ENCODE results near the gene MIX23.

The MIX23 gene

GRCh38 chr3:122357828-122358702 lies 25.0 kb downstream of the MIX23 start:
- H3K18ac ChIP-seq (ENCODE audit: low read length), result no peak overlapping the region
- no peak overlapping the region for H2BK5ac ChIP-seq (ENCODE audit: low read length)
- H2AFZ ChIP-seq (ENCODE audit: low read length), result no peak overlapping the region
- no peak for DNase-seq (ENCODE audit: low spot score)
- H3K4me3 ChIP-seq (ENCODE audit: low read length in 2 of 2), result no peak overlapping the region
- no peak overlapping the region for H3K14ac ChIP-seq (ENCODE audit: low read length)
- no peak overlapping the region for H3K27ac ChIP-seq (replicated peaks; ENCODE audit: low read length)
- H3K23ac ChIP-seq (ENCODE audit: low read depth, low read length, poor library complexity), result no peak overlapping the region
- H2BK120ac ChIP-seq (ENCODE audit: low read depth, low read length), result no peak overlapping the region
- H2BK15ac ChIP-seq (ENCODE audit: low read length), result no peak overlapping the region
- no peak overlapping the region for H4K91ac ChIP-seq (ENCODE audit: low read depth, low read length, poor library complexity)
- no peak overlapping the region for H3K4me2 ChIP-seq (ENCODE audit: insufficient read depth, low read length, poor library complexity, severe bottlenecking)
- no peaks in the 10 kb centered on the region for H3K4me1 ChIP-seq (ENCODE audit: control insufficient read depth in 2 of 2, insufficient read depth in 1 of 2, low read depth in 1 of 2, low read length in 2 of 2)
- H2AK5ac ChIP-seq (ENCODE audit: low read depth, low read length), result no peak overlapping the region
- H3K9ac ChIP-seq (ENCODE audit: low read depth, low read length, poor library complexity), result no peak overlapping the region
- no peak overlapping the region for H4K8ac ChIP-seq (ENCODE audit: low read depth, low read length)
- WGBS, 2 donors (ENCODE audit: extremely low coverage in 2 of 2, insufficient read length in 2 of 2, insufficient replicate concordance in 1 of 2), result no CpG with 5 or more reads among the region's 2 CpGs
- no peaks in the 10 kb centered on the region for H3K79me1 ChIP-seq (ENCODE audit: low read depth, low read length)
- H3K9me3 ChIP-seq (replicated peaks in 1 of 2; ENCODE audit: control insufficient read depth in 2 of 2, insufficient read depth in 1 of 2, low read depth in 1 of 2, low read length in 2 of 2), result no peaks in the 10 kb centered on the region
- peaks cover 4 to 49% of the 10 kb centered on the region in 2 donors for H3K36me3 ChIP-seq (replicated peaks in 1 of 2; ENCODE audit: control insufficient read depth in 2 of 2, insufficient read depth in 2 of 2, low read length in 2 of 2)
- no peaks in the 10 kb centered on the region for H3K27me3 ChIP-seq (ENCODE audit: control insufficient read depth in 3 of 3, insufficient read depth in 3 of 3, low read depth in 1 of 3, low read length in 3 of 3)
- H2BK12ac ChIP-seq (ENCODE audit: low read length), result no peak overlapping the region
- H3K4ac ChIP-seq (ENCODE audit: low read length), result no peak overlapping the region

DNA sequence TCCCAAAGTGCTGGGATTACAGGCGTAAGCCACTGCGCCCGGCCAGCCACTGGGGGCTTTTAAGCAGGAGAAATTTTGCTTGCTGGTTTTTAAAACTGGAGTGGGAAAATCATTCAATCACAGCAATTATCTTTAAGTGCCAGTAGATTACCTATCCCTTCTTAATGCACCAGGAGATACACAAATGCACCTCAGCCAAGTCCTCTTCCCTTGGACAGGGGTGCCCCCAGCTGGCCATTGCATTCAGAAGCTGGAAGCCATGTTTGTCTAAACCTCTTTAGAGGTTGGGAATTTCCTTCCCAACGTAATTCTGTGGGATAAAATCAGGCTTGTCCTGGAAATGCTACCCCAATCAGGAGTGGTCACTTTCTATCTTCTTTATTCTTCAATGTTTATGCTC lies 26.6 kb downstream of the MIX23 start:
- H3K4me3 ChIP-seq (ENCODE audit: low read length in 2 of 2), result no peak overlapping the region
- no peak overlapping the region for H3K14ac ChIP-seq (ENCODE audit: low read length)
- WGBS, 2 donors (ENCODE audit: extremely low coverage in 2 of 2, insufficient read length in 2 of 2, insufficient replicate concordance in 1 of 2), result no CpG with 5 or more reads among the region's 4 CpGs
- H2BK15ac ChIP-seq (ENCODE audit: low read length), result no peak overlapping the region
- H4K91ac ChIP-seq (ENCODE audit: low read depth, low read length, poor library complexity), result no peak overlapping the region
- H2BK120ac ChIP-seq (ENCODE audit: low read depth, low read length), result no peak overlapping the region
- H3K36me3 ChIP-seq (replicated peaks in 1 of 2; ENCODE audit: control insufficient read depth in 2 of 2, insufficient read depth in 2 of 2, low read length in 2 of 2), result peaks cover 2 to 33% of the 10 kb centered on the region in 2 donors
- H2BK5ac ChIP-seq (ENCODE audit: low read length), result no peak overlapping the region
- H3K23ac ChIP-seq (ENCODE audit: low read depth, low read length, poor library complexity), result no peak overlapping the region
- H2AK5ac ChIP-seq (ENCODE audit: low read depth, low read length), result no peak overlapping the region
- H3K27me3 ChIP-seq (ENCODE audit: control insufficient read depth in 3 of 3, insufficient read depth in 3 of 3, low read depth in 1 of 3, low read length in 3 of 3), result no peaks in the 10 kb centered on the region
- no peak overlapping the region for H2BK12ac ChIP-seq (ENCODE audit: low read length)
- no peak overlapping the region for H3K27ac ChIP-seq (replicated peaks; ENCODE audit: low read length)
- H4K8ac ChIP-seq (ENCODE audit: low read depth, low read length), result no peak overlapping the region
- no peak overlapping the region for H3K4me2 ChIP-seq (ENCODE audit: insufficient read depth, low read length, poor library complexity, severe bottlenecking)
- H3K18ac ChIP-seq (ENCODE audit: low read length), result no peak overlapping the region
- no peak overlapping the region for H3K4ac ChIP-seq (ENCODE audit: low read length)
- DNase-seq (ENCODE audit: low spot score), result peak; percentile 6
- H2AFZ ChIP-seq (ENCODE audit: low read length), result no peak overlapping the region
- H3K79me1 ChIP-seq (ENCODE audit: low read depth, low read length), result no peaks in the 10 kb centered on the region
- no peaks in the 10 kb centered on the region for H3K4me1 ChIP-seq (ENCODE audit: control insufficient read depth in 2 of 2, insufficient read depth in 1 of 2, low read depth in 1 of 2, low read length in 2 of 2)
- H3K9me3 ChIP-seq (replicated peaks in 1 of 2; ENCODE audit: control insufficient read depth in 2 of 2, insufficient read depth in 1 of 2, low read depth in 1 of 2, low read length in 2 of 2), result no peaks in the 10 kb centered on the region
- no peak overlapping the region for H3K9ac ChIP-seq (ENCODE audit: low read depth, low read length, poor library complexity)

- 93% methylated on average over 3 of the region's 4 CpGs; no CpG with 5 or more reads in 1 of the 2 donors for WGBS, 2 donors (ENCODE audit: extremely low coverage in 2 of 2, insufficient read length in 2 of 2, insufficient replicate concordance in 1 of 2)
- H2AFZ ChIP-seq (ENCODE audit: low read length), result no peak overlapping the region
- no peak overlapping the region for H3K14ac ChIP-seq (ENCODE audit: low read length)
- peaks cover 0 to 26% of the 10 kb centered on the region in 2 donors for H3K36me3 ChIP-seq (replicated peaks in 1 of 2; ENCODE audit: control insufficient read depth in 2 of 2, insufficient read depth in 2 of 2, low read length in 2 of 2)
- no peak overlapping the region for H4K91ac ChIP-seq (ENCODE audit: low read depth, low read length, poor library complexity)
- H3K18ac ChIP-seq (ENCODE audit: low read length), result no peak overlapping the region
- H3K4me3 ChIP-seq (ENCODE audit: low read length in 2 of 2), result no peak overlapping the region
- no peak overlapping the region for H3K4ac ChIP-seq (ENCODE audit: low read length)
- H3K4me1 ChIP-seq (ENCODE audit: control insufficient read depth in 2 of 2, insufficient read depth in 1 of 2, low read depth in 1 of 2, low read length in 2 of 2), result no peaks in the 10 kb centered on the region
- no peak overlapping the region for H4K8ac ChIP-seq (ENCODE audit: low read depth, low read length)
- H3K9me3 ChIP-seq (replicated peaks in 1 of 2; ENCODE audit: control insufficient read depth in 2 of 2, insufficient read depth in 1 of 2, low read depth in 1 of 2, low read length in 2 of 2), result no peaks in the 10 kb centered on the region
- H2AK5ac ChIP-seq (ENCODE audit: low read depth, low read length), result no peak overlapping the region
- H3K4me2 ChIP-seq (ENCODE audit: insufficient read depth, low read length, poor library complexity, severe bottlenecking), result no peak overlapping the region
- no peak overlapping the region for H2BK15ac ChIP-seq (ENCODE audit: low read length)
- H3K27ac ChIP-seq (replicated peaks; ENCODE audit: low read length), result no peak overlapping the region
- H3K9ac ChIP-seq (ENCODE audit: low read depth, low read length, poor library complexity), result no peak overlapping the region
- H3K79me1 ChIP-seq (ENCODE audit: low read depth, low read length), result no peaks in the 10 kb centered on the region
- no peak overlapping the region for H2BK12ac ChIP-seq (ENCODE audit: low read length)
- no peak for DNase-seq (ENCODE audit: low spot score)
- no peak overlapping the region for H2BK120ac ChIP-seq (ENCODE audit: low read depth, low read length)
- H2BK5ac ChIP-seq (ENCODE audit: low read length), result no peak overlapping the region
- no peaks in the 10 kb centered on the region for H3K27me3 ChIP-seq (ENCODE audit: control insufficient read depth in 3 of 3, insufficient read depth in 3 of 3, low read depth in 1 of 3, low read length in 3 of 3)
- H3K23ac ChIP-seq (ENCODE audit: low read depth, low read length, poor library complexity), result no peak overlapping the region
These were observed 27.4 kb downstream of the MIX23 start for GRCh38 chr3:122355612-122356011.

DNA sequence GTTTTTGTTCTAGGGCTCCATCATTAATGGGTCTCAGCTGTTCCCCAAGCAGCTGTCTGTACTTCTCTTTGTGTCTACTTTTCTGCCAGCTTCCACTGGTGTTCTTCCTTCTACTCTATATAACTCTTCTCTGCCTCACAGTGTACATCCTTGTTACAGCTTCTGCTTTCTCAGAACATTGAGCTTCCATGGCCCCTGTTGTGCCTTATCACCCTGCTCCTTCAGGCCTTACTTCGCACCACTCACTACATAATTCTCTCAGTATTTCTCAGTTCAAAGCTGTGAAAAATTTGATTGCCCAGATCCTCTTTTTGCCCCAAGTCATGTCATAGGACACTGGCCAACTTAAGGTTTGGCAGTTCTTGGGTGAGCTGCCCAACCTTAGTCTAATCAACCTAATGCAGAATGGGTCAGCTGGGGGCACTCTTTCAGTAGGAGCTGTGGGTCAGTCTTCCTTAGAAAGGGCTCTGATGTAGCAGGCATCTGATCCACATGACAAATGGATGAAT lies 29.1 kb downstream of the MIX23 start:
- no peaks in the 10 kb centered on the region for H3K27me3 ChIP-seq (ENCODE audit: control insufficient read depth in 3 of 3, insufficient read depth in 3 of 3, low read depth in 1 of 3, low read length in 3 of 3)
- no peak overlapping the region for H3K4ac ChIP-seq (ENCODE audit: low read length)
- H2BK15ac ChIP-seq (ENCODE audit: low read length), result no peak overlapping the region
- H3K79me1 ChIP-seq (ENCODE audit: low read depth, low read length), result no peaks in the 10 kb centered on the region
- no peak overlapping the region for H2AFZ ChIP-seq (ENCODE audit: low read length)
- peaks cover 0 to 13% of the 10 kb centered on the region in 2 donors for H3K36me3 ChIP-seq (replicated peaks in 1 of 2; ENCODE audit: control insufficient read depth in 2 of 2, insufficient read depth in 2 of 2, low read length in 2 of 2)
- H3K23ac ChIP-seq (ENCODE audit: low read depth, low read length, poor library complexity), result no peak overlapping the region
- WGBS, 2 donors (ENCODE audit: extremely low coverage in 2 of 2, insufficient read length in 2 of 2, insufficient replicate concordance in 1 of 2), result no CpG with 5 or more reads among the region's 1 CpG
- no peak overlapping the region for H2BK12ac ChIP-seq (ENCODE audit: low read length)
- no peaks in the 10 kb centered on the region for H3K4me1 ChIP-seq (ENCODE audit: control insufficient read depth in 2 of 2, insufficient read depth in 1 of 2, low read depth in 1 of 2, low read length in 2 of 2)
- H3K27ac ChIP-seq (replicated peaks; ENCODE audit: low read length), result no peak overlapping the region
- no peak overlapping the region for H4K8ac ChIP-seq (ENCODE audit: low read depth, low read length)
- no peak overlapping the region for H3K14ac ChIP-seq (ENCODE audit: low read length)
- no peak overlapping the region for H4K91ac ChIP-seq (ENCODE audit: low read depth, low read length, poor library complexity)
- no peak overlapping the region for H3K18ac ChIP-seq (ENCODE audit: low read length)
- DNase-seq (ENCODE audit: low spot score), result no peak
- H3K9ac ChIP-seq (ENCODE audit: low read depth, low read length, poor library complexity), result no peak overlapping the region
- H2AK5ac ChIP-seq (ENCODE audit: low read depth, low read length), result no peak overlapping the region
- no peak overlapping the region for H2BK120ac ChIP-seq (ENCODE audit: low read depth, low read length)
- no peak overlapping the region for H3K4me3 ChIP-seq (ENCODE audit: low read length in 2 of 2)
- no peak overlapping the region for H3K4me2 ChIP-seq (ENCODE audit: insufficient read depth, low read length, poor library complexity, severe bottlenecking)
- H2BK5ac ChIP-seq (ENCODE audit: low read length), result no peak overlapping the region
- no peaks in the 10 kb centered on the region for H3K9me3 ChIP-seq (replicated peaks in 1 of 2; ENCODE audit: control insufficient read depth in 2 of 2, insufficient read depth in 1 of 2, low read depth in 1 of 2, low read length in 2 of 2)
